KOPT-K1 (cell line): Measurements from ENCODE around the gene UPF1.
"Not testable (repeated sequence)": the region's sequence is repeated elsewhere in the genome, so short reads cannot be mapped to it uniquely, and the experiment has no call there.

Experiments used
- H3K27ac ChIP-seq: fragments of 200-600 bp; sonication (generic); 2 replicates; pipeline ENCODE4 v1.5.1; 2016; ENCODE audit warnings: antibody characterized with exemption, mild to moderate bottlenecking, low read depth, low read length; ENCODE audit not compliant: poor library complexity, severe bottlenecking
- H3K36me3 ChIP-seq: fragments of 200-600 bp; sonication (generic); 2 replicates; pipeline ENCODE4 v1.5.1; 2017; ENCODE audit warnings: antibody characterized with exemption, mild to moderate bottlenecking, low read length, moderate library complexity; ENCODE audit not compliant: insufficient read depth
- H3K9me3 ChIP-seq: fragments of 200-600 bp; sonication (generic); 2 replicates; pipeline ENCODE4 v1.5.1; 2017; ENCODE audit warnings: antibody characterized with exemption, low read length, mild to moderate bottlenecking; ENCODE audit not compliant: insufficient read depth, poor library complexity, severe bottlenecking

Gene UPF1

GRCh38 chr19:18912933-18913332 is 81.2 kb downstream of the UPF1 start:
- Histone ChIP-seq H3K36me3 (peaks cover 78% of the 10 kb centered on the region), H3K27ac (no peak overlapping the region)

GRCh38 chr19:18913466-18913865 is 81.7 kb downstream of the UPF1 start:
- Histone ChIP-seq H3K36me3 (peaks cover 75% of the 10 kb centered on the region), H3K9me3 (no peaks in the 10 kb centered on the region), H3K27ac (no peak overlapping the region)

More at GRCh38 chr19:18912933-18913332, 81.2 kb downstream of the UPF1 start:
- no peaks in the 10 kb centered on the region for H3K9me3 ChIP-seq

- no peaks in the 10 kb centered on the region for H3K9me3 ChIP-seq
- H3K36me3 ChIP-seq, result peaks cover 55% of the 10 kb centered on the region
- H3K27ac ChIP-seq, result no peak overlapping the region
These were observed 83.9 kb downstream of the UPF1 start for GRCh38 chr19:18915639-18916038.

GRCh38 chr19:18917593-18917992 is 85.8 kb downstream of the UPF1 start:
- peaks cover 49% of the 10 kb centered on the region for H3K36me3 ChIP-seq
- H3K27ac ChIP-seq, result not testable (repeated sequence)

More at GRCh38 chr19:18917593-18917992, 85.8 kb downstream of the UPF1 start:
- H3K9me3 ChIP-seq, result not testable (repeated sequence)
